Gastrocnemius medialis (tissue), 4 donors: ENCODE measurements around the gene CCNB1. TPM values are rescaled to one million over a fixed set of nuclear protein-coding genes. Genes with fewer than 3 reads are reported as not detected.

Source experiments
- ATAC-seq, 2 donors: fragments of 150-250 bp; one replicate each; pipeline ENCODE4 v1.9.1; 2016
- DNase-seq, 2 donors: peaks; one replicate each; pipeline ENCODE4 v3.0.0-alpha.2; 2019
- H3K27ac ChIP-seq, 4 donors: fragments of 200-600 bp; sonication (generic); 1 replicate in 1 of 4; 2 replicates in 3 of 4; pipeline ENCODE4 v1.5.1; 2016 to 2018; ENCODE audit warnings: mild to moderate bottlenecking in 2 of 4, moderate library complexity in 1 of 4
- H3K27me3 ChIP-seq, 3 donors: fragments of 200-600 bp; sonication (generic) in 2 of 3; 1 replicate in 1 of 3; 2 replicates in 2 of 3; pipeline versions ENCODE4 v1.5.1 to v1.6.0; 2016 to 2019; ENCODE audit warnings: mild to moderate bottlenecking in 1 of 3, moderate library complexity in 1 of 3
- H3K36me3 ChIP-seq, 2 donors: fragments of 200-600 bp; sonication (generic) in 1 of 2; one replicate each; pipeline ENCODE4 v1.5.1; 2017 to 2018
- H3K4me1 ChIP-seq, 2 donors: fragments of 200-600 bp; sonication (generic) in 1 of 2; one replicate each; pipeline ENCODE4 v1.5.1; 2016 to 2017; ENCODE audit warnings: mild to moderate bottlenecking in 2 of 2
- H3K4me3 ChIP-seq, 4 donors: fragments of 200-600 bp; sonication (generic) in 3 of 4; 1 replicate in 1 of 4; 2 replicates in 3 of 4; pipeline ENCODE4 v1.5.1; 2016 to 2019; ENCODE audit warnings: mild to moderate bottlenecking in 2 of 4
- H3K9me3 ChIP-seq, 3 donors: fragments of 200-600 bp; sonication (generic) in 2 of 3; 1 replicate in 1 of 3; 2 replicates in 2 of 3; pipeline ENCODE4 v1.5.1; 2016 to 2019
- POLR2A ChIP-seq, 2 donors: fragments of 450-650 bp; IDR thresholded peaks; one replicate each; pipeline ENCODE4 v1.6.1; 2017; ENCODE audit warnings: antibody characterized with exemption in 2 of 2, mild to moderate bottlenecking in 2 of 2, moderate library complexity in 2 of 2
- in situ Hi-C, 4 donors: fragments of 200-750 bp; cut with MboI; loops; one replicate each; pipeline versions ENCODE4 v1.15.0 to v1.8.0; 2017; ENCODE audit warnings: low sequenced_read_pairs in 4 of 4
- intact Hi-C: fragments of 100-400 bp; cut with DNase I; formaldehyde crosslinking; loops from one replicate; pipeline ENCODE4 v1.15.1; 2023; ENCODE audit warnings: low total_unique reads
- total RNA-seq, 4 donors: library from RNA; depleted of rRNA; stranded (reverse); fragments of >200 nt; gene quantifications; one replicate each; pipeline versions ENCODE4 v1.1.0 to v1.2.3, GENCODE V29; 2016
- TF ChIP-seq, protein P1 (sequence below), 5 experiments: fragments of 450-650 bp in 3 of 5; fragments of 200-600 bp in 2 of 5; sonication (generic) in 2 of 5; IDR thresholded peaks in 4 of 5; conservative IDR thresholded peaks in 1 of 5; 1 replicate in 4 of 5; 2 replicates in 1 of 5; pipeline ENCODE4 v1.5.1; 2016 to 2019; ENCODE audit warnings: antibody characterized with exemption in 5 of 5, mild to moderate bottlenecking in 3 of 5, moderate library complexity in 3 of 5

The CCNB1 gene
- total RNA-seq, 4 donors from 2014 or later, result 0.84 to 11.1 (median 2.7) TPM

DNA sequence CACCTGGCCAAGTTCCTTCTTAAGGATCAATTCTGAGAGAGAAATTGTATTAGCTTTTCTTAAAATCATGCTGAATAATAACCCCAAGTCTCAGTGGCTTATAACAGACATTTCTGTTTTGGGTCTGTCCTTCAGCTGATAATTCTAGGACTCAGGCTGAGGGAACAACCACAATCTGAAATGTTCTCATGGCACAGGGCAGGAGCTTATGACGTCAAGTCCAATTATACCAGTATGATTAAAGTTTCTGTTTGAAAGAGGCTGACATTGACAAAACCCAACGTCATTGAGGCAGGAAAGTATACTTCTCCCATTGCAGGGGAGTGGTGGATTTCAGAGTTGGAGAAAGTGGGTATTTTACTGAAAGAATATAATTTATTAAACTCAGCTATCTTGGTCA is 44.2 kb downstream of the CCNB1 start:
- Histone ChIP-seq H3K4me1 (no peaks in the 10 kb centered on the region), H3K9me3 (no peaks in the 10 kb centered on the region), H3K27ac (no peak overlapping the region), H3K27me3 (no peaks in the 10 kb centered on the region), H3K36me3 (no peaks in the 10 kb centered on the region), H3K4me3 (no peak overlapping the region)
- TF ChIP-seq, protein P1, sequence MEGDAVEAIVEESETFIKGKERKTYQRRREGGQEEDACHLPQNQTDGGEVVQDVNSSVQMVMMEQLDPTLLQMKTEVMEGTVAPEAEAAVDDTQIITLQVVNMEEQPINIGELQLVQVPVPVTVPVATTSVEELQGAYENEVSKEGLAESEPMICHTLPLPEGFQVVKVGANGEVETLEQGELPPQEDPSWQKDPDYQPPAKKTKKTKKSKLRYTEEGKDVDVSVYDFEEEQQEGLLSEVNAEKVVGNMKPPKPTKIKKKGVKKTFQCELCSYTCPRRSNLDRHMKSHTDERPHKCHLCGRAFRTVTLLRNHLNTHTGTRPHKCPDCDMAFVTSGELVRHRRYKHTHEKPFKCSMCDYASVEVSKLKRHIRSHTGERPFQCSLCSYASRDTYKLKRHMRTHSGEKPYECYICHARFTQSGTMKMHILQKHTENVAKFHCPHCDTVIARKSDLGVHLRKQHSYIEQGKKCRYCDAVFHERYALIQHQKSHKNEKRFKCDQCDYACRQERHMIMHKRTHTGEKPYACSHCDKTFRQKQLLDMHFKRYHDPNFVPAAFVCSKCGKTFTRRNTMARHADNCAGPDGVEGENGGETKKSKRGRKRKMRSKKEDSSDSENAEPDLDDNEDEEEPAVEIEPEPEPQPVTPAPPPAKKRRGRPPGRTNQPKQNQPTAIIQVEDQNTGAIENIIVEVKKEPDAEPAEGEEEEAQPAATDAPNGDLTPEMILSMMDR (IDR thresholded peaks at IDR 0.05 in 4 of 5, conservative IDR thresholded peaks at IDR 0.05 in 1 of 5), result no peak
- TF ChIP-seq POLR2A (IDR thresholded peaks at IDR 0.05), result no peak
- intact Hi-C loops, result no loop called here
- in situ Hi-C loops, result no loop called here
- ATAC-seq (no peak), DNase-seq (no peak)

DNA sequence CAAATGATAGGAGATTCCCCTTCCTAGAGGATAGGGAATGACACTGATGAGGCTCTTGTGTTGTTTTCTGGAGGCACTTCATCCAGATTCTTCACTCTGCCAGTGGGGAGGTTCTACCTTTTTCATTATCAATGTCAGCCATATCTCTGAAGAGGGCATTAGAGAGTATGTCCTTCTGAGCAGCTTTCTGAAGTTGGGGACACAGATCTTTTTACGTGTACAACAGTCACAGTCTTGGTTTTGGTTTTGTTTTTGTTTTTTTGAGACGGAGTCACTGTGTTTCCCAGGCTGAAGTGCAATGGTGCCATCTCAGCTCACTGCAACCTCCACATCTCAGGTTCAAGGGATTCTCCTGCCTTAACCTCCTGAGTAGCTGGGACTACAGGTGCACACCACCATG is 45.1 kb downstream of the CCNB1 start:
- Histone ChIP-seq H3K9me3 (no peaks in the 10 kb centered on the region), H3K4me3 (no peak overlapping the region), H3K4me1 (no peaks in the 10 kb centered on the region), H3K36me3 (no peaks in the 10 kb centered on the region), H3K27me3 (no peaks in the 10 kb centered on the region), H3K27ac (no peak overlapping the region)
- intact Hi-C loops (no loop called here), in situ Hi-C loops (no loop called here)
- TF ChIP-seq POLR2A (IDR thresholded peaks at IDR 0.05), result no peak
- TF ChIP-seq, protein P1 (IDR thresholded peaks at IDR 0.05 in 4 of 5, conservative IDR thresholded peaks at IDR 0.05 in 1 of 5), result no peak
- ATAC-seq (no peak), DNase-seq (no peak)

DNA sequence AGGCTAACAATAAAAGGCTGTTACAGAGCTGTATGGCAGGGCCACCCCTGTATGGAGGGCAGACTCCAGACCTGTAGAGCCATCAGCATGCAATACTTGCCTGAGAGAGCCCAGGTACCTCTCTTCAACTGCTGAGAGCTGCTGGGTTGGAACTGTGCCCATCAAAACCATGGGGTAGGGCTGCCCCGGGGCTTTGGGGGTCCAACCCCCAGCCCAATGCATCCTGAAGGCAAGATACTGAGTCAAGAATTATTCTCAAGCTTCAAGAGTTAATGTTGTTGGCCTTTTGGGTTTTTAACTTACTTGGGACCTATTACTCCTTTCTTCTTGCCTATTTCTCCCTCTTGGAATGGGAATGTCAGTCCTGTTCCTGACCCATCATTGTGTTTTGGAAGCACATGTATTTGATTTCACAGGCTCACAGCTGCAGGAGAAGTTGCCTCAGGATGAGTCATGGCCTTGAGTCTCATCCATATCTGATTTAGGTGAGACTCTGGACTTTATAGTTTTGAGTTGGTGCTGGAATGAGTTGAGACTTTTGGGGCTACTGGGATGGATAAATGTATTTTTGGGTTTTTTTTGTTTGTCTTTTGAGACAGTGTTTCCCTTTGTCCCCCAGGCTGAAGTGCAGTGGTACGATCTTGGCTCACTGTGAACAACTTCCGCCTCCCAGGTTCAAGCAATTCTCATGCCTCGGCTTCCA is 46.7 kb downstream of the CCNB1 start:
- TF ChIP-seq, protein P1 (IDR thresholded peaks at IDR 0.05 in 4 of 5, conservative IDR thresholded peaks at IDR 0.05 in 1 of 5), result no peak
- no peak for TF ChIP-seq POLR2A (IDR thresholded peaks at IDR 0.05)
- H3K9me3 ChIP-seq, result no peaks in the 10 kb centered on the region
- no peak overlapping the region for H3K27ac ChIP-seq
- ATAC-seq (no peak), DNase-seq (no peak)
- in situ Hi-C loops, result no loop called here
- no peaks in the 10 kb centered on the region for H3K36me3 ChIP-seq
- H3K4me1 ChIP-seq, result peaks cover 3% of the 10 kb centered on the region in 2 donors
- intact Hi-C loops, result no loop called here
- no peak overlapping the region for H3K4me3 ChIP-seq
- H3K27me3 ChIP-seq, result no peaks in the 10 kb centered on the region

DNA sequence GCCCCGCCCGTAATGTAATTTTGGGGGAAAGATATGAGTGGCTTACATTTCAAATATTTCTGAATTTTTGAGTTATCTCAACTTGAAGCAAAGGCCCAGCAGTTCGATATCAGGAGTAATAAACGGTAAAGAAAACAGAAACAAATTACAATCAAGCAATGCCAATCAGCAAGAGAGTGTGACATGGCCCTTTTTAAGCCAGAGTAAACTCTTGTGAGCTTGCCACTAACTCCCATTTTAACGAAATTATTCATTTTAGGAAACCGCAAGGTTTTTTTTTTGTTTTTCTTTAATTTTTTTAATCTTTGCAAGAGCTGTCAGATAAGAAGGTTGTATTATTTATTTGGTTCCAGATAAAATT is 50.2 kb downstream of the CCNB1 start:
- H3K9me3 ChIP-seq, result no peaks in the 10 kb centered on the region
- peak overlapping the region; percentile 95 to 100 (median 99) for H3K4me3 ChIP-seq
- in situ Hi-C loops, result no loop called here
- DNase-seq (no peak), ATAC-seq (no peak)
- TF ChIP-seq POLR2A (IDR thresholded peaks at IDR 0.05), result no peak
- TF ChIP-seq, protein P1 (IDR thresholded peaks at IDR 0.05 in 4 of 5, conservative IDR thresholded peaks at IDR 0.05 in 1 of 5), result no peak
- H3K4me1 ChIP-seq, result peaks cover 10% of the 10 kb centered on the region in 2 donors
- H3K27ac ChIP-seq, result peak overlapping the region; percentile 93 to 100 (median 98)
- intact Hi-C loops, result loop anchor here (1.0 to 2.0 kb wide), 3 partner anchors 17 to 124 kb away; partner anchors contain the start of genes CDK7 and CENPH
- H3K36me3 ChIP-seq, result no peaks in the 10 kb centered on the region
- H3K27me3 ChIP-seq, result no peaks in the 10 kb centered on the region
